ENCODE data around the gene GNB2. TPM values are rescaled to one million over a fixed set of nuclear protein-coding genes. Genes with fewer than 3 reads are reported as not detected.

Gene GNB2
- total and polyA plus RNA-seq, 2 of the 13 experiments (the other 11 are each of a cell fraction or from before 2014, with no cell fraction given): 48.3 to 67.1 TPM

GRCh38 chr7:100705753-100706671, 32.5 kb downstream of the GNB2 start, which contains the start of gene POP7 (continued):
- TF ChIP-seq ZNF280D (CRISPR knock-in tag; IDR thresholded peaks at IDR 0.05) (no peak), NFE2L1 (CRISPR knock-in tag; IDR thresholded peaks at IDR 0.05; ENCODE audit: borderline replicate concordance) (no peak), NR2C2 (CRISPR knock-in tag; IDR thresholded peaks at IDR 0.05; ENCODE audit: borderline replicate concordance) (0 out of 2 replicates have a peak, but pooled peaks have one; percentile 71), ISX (CRISPR knock-in tag; conservative IDR thresholded peaks at IDR 0.05) (no peak), ZKSCAN5 (CRISPR knock-in tag; IDR thresholded peaks at IDR 0.05) (no peak), ATF6 (CRISPR knock-in tag; conservative IDR thresholded peaks at IDR 0.05) (no peak), ZBTB4 (CRISPR knock-in tag; IDR thresholded peaks at IDR 0.05; ENCODE audit: borderline replicate concordance) (peak; percentile 90; the same call in 1 of the 2 replicates), PRPF4 (IDR thresholded peaks at IDR 0.05; ENCODE audit: low read depth, low read length, poor library complexity, severe bottlenecking) (no peak), ZFP82 (CRISPR knock-in tag; IDR thresholded peaks at IDR 0.05; ENCODE audit: borderline replicate concordance) (peak; percentile 72), ZNF672 (CRISPR knock-in tag; IDR thresholded peaks at IDR 0.05) (no peak), FOXO4 (CRISPR knock-in tag; conservative IDR thresholded peaks at IDR 0.05) (no peak), RXRB (CRISPR knock-in tag; IDR thresholded peaks at IDR 0.05; ENCODE audit: borderline replicate concordance) (peak; percentile 59; the same call in 1 of the 2 replicates), MTA1 (CRISPR knock-in tag; IDR thresholded peaks at IDR 0.05; ENCODE audit: borderline replicate concordance) (no peak), SYNCRIP (IDR thresholded peaks at IDR 0.05; ENCODE audit: insufficient read depth, low read depth, low read length) (no peak), ATF5 (CRISPR knock-in tag; IDR thresholded peaks at IDR 0.05; ENCODE audit: low read depth) (peak; percentile 75; the same call in 1 of the 2 replicates)
